ENCODE measurements around the gene MRS2. TPM values are rescaled to one million over a fixed set of nuclear protein-coding genes. Genes with fewer than 3 reads are reported as not detected.

Gene MRS2
- total RNA-seq, 4 donors from 2014 or later = 17.2 to 63.2 (median 44.2) TPM

DNA sequence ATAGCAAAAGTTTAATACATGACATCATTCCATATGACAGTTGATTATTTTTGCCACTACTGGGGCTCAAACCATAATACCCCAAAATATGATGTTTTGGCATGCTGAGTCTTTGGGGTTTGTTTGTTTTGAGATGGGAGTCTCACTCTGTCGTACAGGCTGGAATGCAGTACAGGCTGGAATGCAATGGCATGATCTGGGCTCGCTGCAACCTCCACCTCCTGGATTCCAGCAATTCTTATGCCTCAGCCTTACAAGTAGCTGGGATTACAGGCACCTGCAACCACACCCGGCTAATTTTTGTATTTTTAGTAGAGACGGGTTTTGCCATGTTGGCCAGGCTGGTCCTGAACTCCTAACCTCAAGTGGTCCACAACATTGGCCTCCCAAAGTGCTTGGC, 1.3 kb upstream of the MRS2 start:
- in situ Hi-C loops (cut with MboI; ENCODE audit: low sequenced_read_pairs in 4 of 4) = loop anchor here in 1 of 4 donors (25.0 kb wide), 1 partner anchor 311 kb away; the partner anchor contains the start of gene C6orf62

DNA sequence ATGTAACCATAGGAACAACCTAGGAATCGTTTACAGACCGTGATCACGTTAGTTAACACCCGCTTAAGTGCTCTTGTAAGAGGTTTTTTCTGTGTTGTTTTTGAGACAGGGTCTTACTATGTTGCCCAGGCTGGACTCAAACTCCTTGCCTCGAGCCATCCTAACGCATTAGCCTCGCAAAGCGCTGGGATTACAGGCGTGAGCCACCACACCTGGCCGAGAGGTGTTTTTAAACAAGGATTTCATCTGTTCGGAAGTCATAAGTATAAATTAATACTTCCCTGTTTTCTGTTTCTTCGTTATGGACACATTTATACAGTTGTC, 727 bp downstream of the MRS2 start:
- Histone ChIP-seq H3K36me3 (peaks cover 0 to 13% of the 10 kb centered on the region in 2 donors), H3K4me1 (peaks cover 20 to 30% of the 10 kb centered on the region in 2 donors), H3K4me3 (peak overlapping the region; percentile 72 to 97 (median 88)), H3K27ac (peak overlapping the region; percentile 83 to 98 (median 92)), H3K9me3 (no peaks in the 10 kb centered on the region), H3K27me3 (no peaks in the 10 kb centered on the region)
- intact Hi-C loops (cut with DNase I; ENCODE audit: low total_unique reads) (no loop called here), in situ Hi-C loops (cut with MboI; ENCODE audit: low sequenced_read_pairs in 4 of 4) (loop anchor here in 1 of 4 donors (25.0 kb wide), 1 partner anchor 309 kb away; the partner anchor contains the start of gene C6orf62)
- no peak for DNase-seq
- TF ChIP-seq POLR2A (IDR thresholded peaks at IDR 0.05) = no peak
- TF ChIP-seq, protein P1, sequence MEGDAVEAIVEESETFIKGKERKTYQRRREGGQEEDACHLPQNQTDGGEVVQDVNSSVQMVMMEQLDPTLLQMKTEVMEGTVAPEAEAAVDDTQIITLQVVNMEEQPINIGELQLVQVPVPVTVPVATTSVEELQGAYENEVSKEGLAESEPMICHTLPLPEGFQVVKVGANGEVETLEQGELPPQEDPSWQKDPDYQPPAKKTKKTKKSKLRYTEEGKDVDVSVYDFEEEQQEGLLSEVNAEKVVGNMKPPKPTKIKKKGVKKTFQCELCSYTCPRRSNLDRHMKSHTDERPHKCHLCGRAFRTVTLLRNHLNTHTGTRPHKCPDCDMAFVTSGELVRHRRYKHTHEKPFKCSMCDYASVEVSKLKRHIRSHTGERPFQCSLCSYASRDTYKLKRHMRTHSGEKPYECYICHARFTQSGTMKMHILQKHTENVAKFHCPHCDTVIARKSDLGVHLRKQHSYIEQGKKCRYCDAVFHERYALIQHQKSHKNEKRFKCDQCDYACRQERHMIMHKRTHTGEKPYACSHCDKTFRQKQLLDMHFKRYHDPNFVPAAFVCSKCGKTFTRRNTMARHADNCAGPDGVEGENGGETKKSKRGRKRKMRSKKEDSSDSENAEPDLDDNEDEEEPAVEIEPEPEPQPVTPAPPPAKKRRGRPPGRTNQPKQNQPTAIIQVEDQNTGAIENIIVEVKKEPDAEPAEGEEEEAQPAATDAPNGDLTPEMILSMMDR (IDR thresholded peaks at IDR 0.05 in 4 of 5, conservative IDR thresholded peaks at IDR 0.05 in 1 of 5) = no peak
- ATAC-seq = no peak

More for the DNA sequence above, 1.3 kb upstream of the MRS2 start:
- DNase-seq = no peak
- intact Hi-C loops (cut with DNase I; ENCODE audit: low total_unique reads) = no loop called here
- no peak overlapping the region for H3K4me3 ChIP-seq
- peaks cover 14 to 23% of the 10 kb centered on the region in 2 donors for H3K4me1 ChIP-seq
- no peak for TF ChIP-seq POLR2A (IDR thresholded peaks at IDR 0.05)
- TF ChIP-seq, protein P1 (IDR thresholded peaks at IDR 0.05 in 4 of 5, conservative IDR thresholded peaks at IDR 0.05 in 1 of 5) = no peak
- peaks cover 0 to 13% of the 10 kb centered on the region in 2 donors for H3K36me3 ChIP-seq
- H3K9me3 ChIP-seq = peaks cover 0 to 5% (median 0%) of the 10 kb centered on the region in 3 donors
- ATAC-seq = no peak
- no peaks in the 10 kb centered on the region for H3K27me3 ChIP-seq
- no peak overlapping the region for H3K27ac ChIP-seq

DNA sequence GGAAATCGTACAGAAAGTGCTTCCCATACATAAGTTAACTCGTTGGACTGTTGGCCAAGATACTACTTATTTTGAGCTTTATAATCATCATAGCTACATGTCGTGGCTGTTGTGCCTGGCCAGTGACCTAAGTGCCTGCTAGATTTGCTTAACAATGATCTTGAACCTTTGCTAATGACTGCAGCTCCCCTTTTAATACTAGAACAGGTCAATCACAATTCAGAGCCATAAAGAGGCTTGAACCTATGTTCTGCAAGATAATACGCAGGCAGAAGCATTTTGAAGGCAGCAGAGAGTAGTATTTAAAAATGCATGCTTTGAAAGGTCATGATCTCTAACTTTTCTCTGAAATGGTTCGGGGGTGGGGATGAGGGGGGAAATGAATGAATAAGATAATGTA, 2.5 kb downstream of the MRS2 start:
- in situ Hi-C loops (cut with MboI; ENCODE audit: low sequenced_read_pairs in 4 of 4) = loop anchor here in 1 of 4 donors (25.0 kb wide), 1 partner anchor 307 kb away; the partner anchor contains the start of gene C6orf62
- no peak for TF ChIP-seq POLR2A (IDR thresholded peaks at IDR 0.05)
- TF ChIP-seq, protein P1 (IDR thresholded peaks at IDR 0.05 in 4 of 5, conservative IDR thresholded peaks at IDR 0.05 in 1 of 5) = no peak
- H3K9me3 ChIP-seq = no peaks in the 10 kb centered on the region
- H3K4me1 ChIP-seq = peaks cover 20 to 30% of the 10 kb centered on the region in 2 donors
- intact Hi-C loops (cut with DNase I; ENCODE audit: low total_unique reads) = no loop called here
- no peak for DNase-seq
- no peaks in the 10 kb centered on the region for H3K27me3 ChIP-seq
- no peak for ATAC-seq
- peak overlapping the region in 2 of 4 donors; percentile 95 to 98 for H3K27ac ChIP-seq
- peaks cover 0 to 18% of the 10 kb centered on the region in 2 donors for H3K36me3 ChIP-seq
- H3K4me3 ChIP-seq = no peak overlapping the region

DNA sequence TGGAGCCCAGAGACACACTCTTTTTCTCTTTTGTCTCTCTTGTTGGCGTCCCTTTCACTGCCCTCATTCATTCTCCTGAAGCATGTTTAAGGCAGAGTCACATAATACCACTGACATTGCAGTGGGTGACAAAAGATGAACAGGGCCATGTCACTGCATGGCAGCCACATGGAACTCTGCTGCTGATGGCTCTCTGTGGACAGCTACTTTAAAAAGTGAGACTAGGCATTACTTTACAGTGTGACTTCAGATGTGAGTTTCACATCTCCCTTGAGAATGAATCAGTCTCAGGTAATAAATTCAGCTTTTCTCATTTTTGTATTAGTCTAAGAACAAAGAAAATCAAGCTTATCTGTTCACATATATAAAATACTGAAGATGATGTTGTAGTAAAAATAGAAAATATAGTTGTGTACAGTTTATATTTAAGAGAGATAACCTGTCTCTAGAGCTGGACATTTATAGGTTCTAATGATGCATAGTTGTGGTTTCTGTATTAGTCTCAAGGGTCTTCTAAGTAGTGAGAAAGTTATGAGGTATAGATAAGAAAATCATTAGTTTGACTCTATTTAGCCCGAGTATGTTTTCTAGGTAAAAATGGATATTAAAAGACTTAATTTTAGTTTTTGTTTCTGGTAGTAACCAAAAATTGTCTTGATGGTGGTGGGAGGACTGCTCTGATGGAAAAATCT, 6.1 kb downstream of the MRS2 start:
- in situ Hi-C loops (cut with MboI; ENCODE audit: low sequenced_read_pairs in 4 of 4) (loop anchor here in 1 of 4 donors (25.0 kb wide), 1 partner anchor 303 kb away; the partner anchor contains the start of gene C6orf62), intact Hi-C loops (cut with DNase I; ENCODE audit: low total_unique reads) (no loop called here)
- Histone ChIP-seq H3K9me3 (no peaks in the 10 kb centered on the region), H3K4me1 (peaks cover 12 to 23% of the 10 kb centered on the region in 2 donors), H3K36me3 (peaks cover 0 to 42% of the 10 kb centered on the region in 2 donors), H3K27ac (peak overlapping the region in 2 of 4 donors; percentile 19 to 37), H3K4me3 (no peak overlapping the region), H3K27me3 (no peaks in the 10 kb centered on the region)
- TF ChIP-seq, protein P1 (IDR thresholded peaks at IDR 0.05 in 4 of 5, conservative IDR thresholded peaks at IDR 0.05 in 1 of 5) = no peak
- no peak for TF ChIP-seq POLR2A (IDR thresholded peaks at IDR 0.05)
- DNase-seq = no peak
- ATAC-seq = no peak

Measured in gastrocnemius medialis (tissue), 4 donors.